Lower lobe of right lung (tissue), 2 donors: Measurements from ENCODE around the gene CLCN2. TPM values are rescaled to one million over a fixed set of nuclear protein-coding genes. Genes with fewer than 3 reads are reported as not detected.

Experiments used
- ATAC-seq, 2 donors: fragments of 200-7000 bp; cut with Tn5 transposase; one replicate each; pipeline ENCODE4 v1.9.1; 2020 to 2022; ENCODE audit warnings: mild to moderate bottlenecking in 2 of 2, moderate library complexity in 2 of 2
- DNase-seq: peaks from one replicate; pipeline ENCODE4 v3.0.0-alpha.2; 2020
- H3K27ac ChIP-seq: fragments of 200-600 bp; one replicate; pipeline ENCODE4 v1.8.0; 2022
- H3K27me3 ChIP-seq: fragments of 200-600 bp; one replicate; pipeline ENCODE4 v1.8.0; 2022; ENCODE audit warnings: low read depth
- H3K36me3 ChIP-seq: fragments of 200-600 bp; one replicate; pipeline ENCODE4 v1.8.0; 2022; ENCODE audit warnings: mild to moderate bottlenecking
- H3K4me1 ChIP-seq: fragments of 200-600 bp; one replicate; pipeline ENCODE4 v1.8.0; 2022
- H3K4me3 ChIP-seq: fragments of 200-600 bp; one replicate; pipeline ENCODE4 v1.8.0; 2022; ENCODE audit warnings: mild to moderate bottlenecking
- H3K9me3 ChIP-seq: fragments of 200-600 bp; one replicate; pipeline ENCODE4 v1.8.0; 2022
- intact Hi-C: fragments of 100-400 bp; cut with DNase I; formaldehyde crosslinking; loops from one replicate; pipeline ENCODE4 v1.11.0; 2022
- total RNA-seq: library from RNA; stranded (reverse); fragmentation: NEBNext Ultra II Directional; extraction: Animal tissue kit (Norgen Biotek cat#: 25700); gene quantifications from one replicate; pipeline ENCODE4 v1.2.1, GENCODE V29; 2021
- TF ChIP-seq, protein P1 (sequence below): fragments of 200-600 bp; IDR thresholded peaks from one replicate; pipeline ENCODE4 v1.8.0; 2022; ENCODE audit warnings: antibody characterized with exemption, mild to moderate bottlenecking
- donor health status: DM: no; HTN: yes; CAD: no; lungs with severe emphysema.

Gene CLCN2
- total RNA-seq, 1 donor from 2014 or later: 4.4 TPM

DNA sequence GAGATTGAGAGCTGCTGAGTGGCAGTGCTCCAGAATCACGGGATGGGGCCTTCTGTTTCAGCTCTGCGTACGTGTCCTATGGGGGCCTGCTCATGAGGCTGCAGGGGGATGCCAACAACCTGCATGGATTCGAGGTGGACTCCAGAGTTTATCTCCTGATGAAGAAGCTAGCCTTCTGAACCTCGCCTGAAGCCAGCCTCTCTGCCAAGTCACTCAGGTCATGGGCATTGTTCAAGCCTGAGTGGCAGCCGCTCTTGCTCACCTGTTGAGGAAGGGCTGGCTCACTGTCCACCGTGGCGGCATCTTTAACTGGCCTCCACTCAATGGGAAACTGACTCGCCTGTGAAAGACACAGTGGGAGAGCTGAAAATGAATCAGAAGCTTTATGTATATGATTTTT lies 6.7 kb upstream of the CLCN2 start:
- peaks cover 57% of the 10 kb centered on the region for H3K36me3 ChIP-seq
- intact Hi-C loops: no loop called here
- ATAC-seq: no peak
- no peak overlapping the region for H3K4me3 ChIP-seq
- no peak overlapping the region for H3K27ac ChIP-seq
- H3K27me3 ChIP-seq: no peaks in the 10 kb centered on the region
- H3K9me3 ChIP-seq: no peaks in the 10 kb centered on the region
- no peak for DNase-seq
- TF ChIP-seq, protein P1, sequence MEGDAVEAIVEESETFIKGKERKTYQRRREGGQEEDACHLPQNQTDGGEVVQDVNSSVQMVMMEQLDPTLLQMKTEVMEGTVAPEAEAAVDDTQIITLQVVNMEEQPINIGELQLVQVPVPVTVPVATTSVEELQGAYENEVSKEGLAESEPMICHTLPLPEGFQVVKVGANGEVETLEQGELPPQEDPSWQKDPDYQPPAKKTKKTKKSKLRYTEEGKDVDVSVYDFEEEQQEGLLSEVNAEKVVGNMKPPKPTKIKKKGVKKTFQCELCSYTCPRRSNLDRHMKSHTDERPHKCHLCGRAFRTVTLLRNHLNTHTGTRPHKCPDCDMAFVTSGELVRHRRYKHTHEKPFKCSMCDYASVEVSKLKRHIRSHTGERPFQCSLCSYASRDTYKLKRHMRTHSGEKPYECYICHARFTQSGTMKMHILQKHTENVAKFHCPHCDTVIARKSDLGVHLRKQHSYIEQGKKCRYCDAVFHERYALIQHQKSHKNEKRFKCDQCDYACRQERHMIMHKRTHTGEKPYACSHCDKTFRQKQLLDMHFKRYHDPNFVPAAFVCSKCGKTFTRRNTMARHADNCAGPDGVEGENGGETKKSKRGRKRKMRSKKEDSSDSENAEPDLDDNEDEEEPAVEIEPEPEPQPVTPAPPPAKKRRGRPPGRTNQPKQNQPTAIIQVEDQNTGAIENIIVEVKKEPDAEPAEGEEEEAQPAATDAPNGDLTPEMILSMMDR: no peak
- H3K4me1 ChIP-seq: peaks cover 26% of the 10 kb centered on the region

DNA sequence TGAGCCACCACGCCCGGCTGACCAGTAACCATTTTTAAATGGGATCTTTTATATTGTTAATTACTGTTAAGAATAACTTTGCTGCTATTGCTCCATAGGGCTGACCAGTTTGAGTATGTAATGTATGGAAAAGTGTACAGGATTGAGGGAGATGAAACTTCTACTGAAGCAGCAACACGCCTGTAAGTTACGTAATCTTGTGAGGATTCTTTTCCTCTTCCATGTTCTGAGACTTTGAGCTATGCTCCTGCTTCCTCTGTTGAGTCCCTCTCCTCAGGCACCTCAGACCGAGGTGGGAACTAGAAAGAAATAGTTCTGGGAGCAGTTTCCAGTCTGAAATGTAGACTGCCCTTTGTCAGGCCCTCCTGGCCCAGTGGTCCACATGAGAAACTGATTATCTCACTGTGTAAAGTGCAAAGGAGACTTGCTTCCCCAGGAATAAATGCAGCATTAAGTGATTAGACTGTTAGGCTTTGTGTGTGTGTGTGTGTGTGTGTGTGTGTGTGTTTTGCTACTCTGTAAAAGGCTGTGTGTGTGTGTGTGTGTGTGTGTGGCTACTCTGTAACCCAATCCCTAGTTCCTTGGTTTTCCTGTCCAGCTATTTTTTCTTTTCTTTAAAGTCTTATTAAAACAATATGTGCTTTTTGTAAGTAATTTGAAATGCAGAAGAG lies 5.3 kb upstream of the CLCN2 start:
- TF ChIP-seq, protein P1: no peak
- H3K4me1 ChIP-seq: peaks cover 26% of the 10 kb centered on the region
- no peaks in the 10 kb centered on the region for H3K9me3 ChIP-seq
- ATAC-seq (no peak), DNase-seq (no peak)
- no peak overlapping the region for H3K4me3 ChIP-seq
- intact Hi-C loops: no loop called here
- H3K36me3 ChIP-seq: peaks cover 57% of the 10 kb centered on the region
- no peak overlapping the region for H3K27ac ChIP-seq
- H3K27me3 ChIP-seq: no peaks in the 10 kb centered on the region

DNA sequence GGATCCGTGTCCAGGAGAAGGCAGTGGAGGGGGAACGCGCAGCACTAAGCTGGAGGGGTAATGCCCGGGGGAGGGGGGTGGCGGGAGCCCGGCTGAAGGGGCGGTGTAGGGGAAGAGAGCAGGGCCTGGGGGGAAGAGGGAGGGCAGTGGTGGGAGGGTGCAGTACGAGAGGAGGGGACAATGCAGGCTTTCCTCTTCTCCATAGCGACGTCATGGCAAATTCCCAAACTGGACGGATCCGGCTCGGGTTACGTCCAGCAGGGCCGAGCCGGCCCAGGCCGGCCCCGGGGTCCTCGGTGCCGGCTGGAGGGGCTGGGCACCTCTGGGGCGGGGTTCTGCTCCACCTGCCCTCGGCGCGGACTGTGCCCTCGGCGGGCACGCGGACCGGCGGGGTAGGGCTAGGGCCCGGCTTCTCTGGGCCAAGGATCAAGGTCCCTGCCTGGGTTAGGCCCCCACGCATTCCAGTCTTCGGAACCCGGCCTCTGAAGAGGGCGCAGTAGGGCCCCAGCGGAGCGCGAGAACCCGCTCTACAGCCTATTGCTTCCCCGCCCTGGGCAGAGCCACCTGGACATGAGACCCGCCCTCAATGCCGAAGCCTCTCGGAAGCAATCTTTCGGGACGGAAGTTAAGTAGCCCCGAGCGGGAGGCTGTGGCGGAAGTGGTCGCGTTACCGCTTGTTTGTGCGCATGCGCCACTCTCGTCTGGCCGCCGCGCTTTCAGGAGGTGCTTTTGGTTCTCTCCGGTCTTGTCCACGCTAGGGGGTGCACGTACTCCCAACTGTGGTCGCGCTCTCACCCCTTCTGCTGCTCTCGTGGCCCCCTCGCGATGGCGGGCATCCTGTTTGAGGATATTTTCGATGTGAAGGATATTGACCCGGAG lies 1.5 kb upstream of the CLCN2 start:
- intact Hi-C loops: no loop called here
- no peaks in the 10 kb centered on the region for H3K27me3 ChIP-seq
- H3K4me3 ChIP-seq: peak overlapping the region; percentile 98
- DNase-seq (peak; percentile 97), ATAC-seq (peak; percentile 90 to 92)
- H3K27ac ChIP-seq: peak overlapping the region; percentile 97
- peaks cover 33% of the 10 kb centered on the region for H3K36me3 ChIP-seq
- no peaks in the 10 kb centered on the region for H3K9me3 ChIP-seq
- H3K4me1 ChIP-seq: peaks cover 23% of the 10 kb centered on the region
- TF ChIP-seq, protein P1: peak; percentile 60

DNA sequence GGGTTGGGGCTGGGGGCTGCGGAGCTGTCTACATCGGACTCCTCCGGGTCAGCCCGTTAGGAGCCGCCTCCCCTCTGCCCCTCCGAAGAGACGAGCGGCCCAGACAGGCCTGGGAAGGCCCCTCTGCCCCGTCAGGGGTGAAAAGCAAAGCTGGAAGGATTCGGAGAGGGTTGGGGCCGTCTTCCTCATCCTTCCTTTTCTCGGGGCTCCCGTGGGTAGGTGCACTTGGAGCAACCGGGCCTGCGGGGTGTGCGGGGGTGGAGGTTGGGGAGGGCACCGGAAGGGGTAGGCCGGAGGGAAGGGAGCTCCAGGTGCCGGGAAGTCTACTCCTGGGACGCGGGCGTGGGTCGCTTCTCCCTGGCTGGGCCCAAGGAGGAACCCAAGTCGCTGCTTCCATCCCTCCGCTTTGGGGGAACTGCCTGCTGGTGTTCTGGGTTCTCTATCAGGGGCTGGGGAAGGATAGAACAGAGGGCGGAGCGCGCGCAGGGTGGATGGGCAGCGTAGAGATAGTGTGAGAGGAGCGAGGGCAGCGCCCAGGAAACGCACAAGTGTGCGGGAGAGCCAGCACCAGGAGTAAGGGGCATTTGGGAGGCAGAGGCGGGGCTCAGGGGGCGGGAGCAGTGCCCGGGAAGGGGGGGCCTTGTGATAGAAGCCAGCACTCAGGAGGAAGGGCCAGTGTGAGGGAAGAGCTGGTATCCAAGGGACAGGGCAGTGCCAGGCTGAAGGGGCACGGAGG lies 695 bp upstream of the CLCN2 start:
- intact Hi-C loops: no loop called here
- Histone ChIP-seq H3K27ac (peak overlapping the region; percentile 97), H3K9me3 (no peaks in the 10 kb centered on the region), H3K4me1 (peaks cover 23% of the 10 kb centered on the region), H3K27me3 (no peaks in the 10 kb centered on the region), H3K36me3 (peaks cover 27% of the 10 kb centered on the region), H3K4me3 (peak overlapping the region; percentile 98)
- TF ChIP-seq, protein P1: no peak
- peak; percentile 81 for DNase-seq
- ATAC-seq: peak; percentile 52 to 64

DNA sequence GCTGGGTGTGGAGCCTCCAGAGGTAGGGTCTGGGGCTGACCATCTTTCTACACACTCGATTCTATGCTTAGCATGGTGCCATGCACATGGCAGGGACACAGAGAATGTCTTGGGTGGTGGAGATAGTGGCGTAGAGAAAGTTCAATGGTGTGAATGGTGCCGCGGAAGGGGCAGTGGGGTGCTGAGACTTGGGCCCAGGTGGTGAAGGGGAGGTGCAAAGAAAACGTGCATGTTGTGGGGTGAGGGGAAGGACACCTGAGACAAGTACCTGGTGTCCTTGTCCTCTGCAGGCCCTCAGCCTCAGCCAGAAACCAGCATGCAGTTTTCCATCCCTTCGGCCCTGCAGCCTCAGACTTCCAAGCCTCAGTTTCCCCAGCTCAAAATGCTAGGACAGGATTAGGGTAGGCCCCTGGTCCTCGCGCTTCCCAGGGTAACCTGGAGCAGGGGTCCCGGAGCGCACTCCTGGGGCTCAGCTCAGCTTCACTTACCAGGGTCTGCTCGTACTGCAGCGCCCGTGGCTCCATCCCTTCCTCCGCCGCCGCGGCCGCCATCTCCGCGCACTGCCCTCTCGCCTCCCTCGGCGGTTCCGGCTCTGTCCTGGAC lies 375 bp downstream of the CLCN2 start:
- no peaks in the 10 kb centered on the region for H3K27me3 ChIP-seq
- H3K27ac ChIP-seq: peak overlapping the region; percentile 97
- peaks cover 23% of the 10 kb centered on the region for H3K4me1 ChIP-seq
- peaks cover 23% of the 10 kb centered on the region for H3K36me3 ChIP-seq
- no peaks in the 10 kb centered on the region for H3K9me3 ChIP-seq
- DNase-seq: no peak
- TF ChIP-seq, protein P1: no peak
- peak overlapping the region; percentile 98 for H3K4me3 ChIP-seq
- ATAC-seq: no peak
- intact Hi-C loops: no loop called here
